IPS-NIHi11 (cell line): ENCODE results near the gene CIC.
"Not testable (repeated sequence)": the region's sequence is repeated elsewhere in the genome, so short reads cannot be mapped to it uniquely, and the experiment has no call there.

ENCODE experiments used
- DNase-seq: peaks from one replicate; pipeline ENCODE4 v3.0.0; 2012; ENCODE audit warnings: mixed read lengths, low spot score

The CIC gene

GRCh38 chr19:42255766-42256745 is 13.0 kb upstream of the CIC start:
- DNase-seq, result no peak

- not testable (repeated sequence) for DNase-seq
These were observed 11.2 kb upstream of the CIC start for GRCh38 chr19:42257842-42258241.

GRCh38 chr19:42261763-42262162 is 7.3 kb upstream of the CIC start:
- no peak for DNase-seq

- not testable (repeated sequence) for DNase-seq
These were observed 2.9 kb upstream of the CIC start for GRCh38 chr19:42266105-42266504.

GRCh38 chr19:42266928-42267603 is 2.0 kb upstream of the CIC start:
- DNase-seq, result not testable (repeated sequence)

GRCh38 chr19:42267644-42268141 is 1.4 kb upstream of the CIC start:
- DNase-seq, result no peak

- DNase-seq, result peak; percentile 88
These were observed 829 bp upstream of the CIC start for GRCh38 chr19:42268142-42268703.

GRCh38 chr19:42269478-42270345 is 660 bp downstream of the CIC start:
- no peak for DNase-seq

- DNase-seq, result no peak
These were observed 1.4 kb downstream of the CIC start for GRCh38 chr19:42270346-42271044.

- DNase-seq, result no peak
These were observed 2.0 kb downstream of the CIC start for GRCh38 chr19:42271045-42271419.

- no peak for DNase-seq
These were observed 2.9 kb downstream of the CIC start for GRCh38 chr19:42271861-42272534.

- no peak for DNase-seq
These were observed 3.5 kb downstream of the CIC start for GRCh38 chr19:42272535-42272897.

- DNase-seq, result no peak
These were observed 3.9 kb downstream of the CIC start for GRCh38 chr19:42272989-42273406.

GRCh38 chr19:42273407-42274064 is 4.5 kb downstream of the CIC start:
- no peak for DNase-seq

- no peak for DNase-seq
These were observed 5.1 kb downstream of the CIC start for GRCh38 chr19:42274065-42274682.

GRCh38 chr19:42275103-42275502 is 6.1 kb downstream of the CIC start:
- DNase-seq, result no peak

GRCh38 chr19:42275517-42275916 is 6.5 kb downstream of the CIC start:
- DNase-seq, result no peak

GRCh38 chr19:42276284-42276683 is 7.2 kb downstream of the CIC start:
- no peak for DNase-seq

GRCh38 chr19:42276821-42277220 is 7.8 kb downstream of the CIC start:
- no peak for DNase-seq
